Neutrophil (primary cell): ENCODE data around the gene CD6.

Source experiments
- H3K27ac ChIP-seq: fragments of 200-600 bp; sonication (generic); 2 replicates; pipeline ENCODE4 v1.5.1; 2016; ENCODE audit warnings: mild to moderate bottlenecking, moderate library complexity
- H3K27me3 ChIP-seq: fragments of 200-600 bp; sonication (generic); 2 replicates; pipeline ENCODE4 v1.6.0; 2016; ENCODE audit warnings: mild to moderate bottlenecking
- H3K36me3 ChIP-seq: fragments of 200-600 bp; sonication (generic); 2 replicates; pipeline ENCODE4 v1.5.1; 2017
- H3K4me1 ChIP-seq, 2 experiments: fragments of 200-600 bp in 1 of 2; sonication (generic) in 1 of 2; 1 replicate in 1 of 2; 2 replicates in 1 of 2; pipeline versions ENCODE4 v1.5.1 to v1.6.1; 2013 to 2016; ENCODE audit warnings: low read depth in 1 of 2, low read length in 1 of 2, mild to moderate bottlenecking in 1 of 2, moderate library complexity in 1 of 2; ENCODE audit not compliant: control insufficient read depth in 1 of 2, insufficient read depth in 1 of 2
- H3K4me3 ChIP-seq, 2 experiments: fragments of 200-600 bp in 1 of 2; sonication (generic) in 1 of 2; 1 replicate in 1 of 2; 2 replicates in 1 of 2; pipeline ENCODE4 v1.5.1; 2013 to 2016; ENCODE audit warnings: low read depth in 1 of 2, low read length in 1 of 2, mild to moderate bottlenecking in 1 of 2, moderate library complexity in 1 of 2
- H3K9me3 ChIP-seq: fragments of 200-600 bp; sonication (generic); 2 replicates; pipeline ENCODE4 v1.5.1; 2016
- TF ChIP-seq, protein P1 (sequence below): fragments of 200-600 bp; sonication (generic); IDR thresholded peaks from 2 replicates; pipeline ENCODE4 v1.5.1; 2016; ENCODE audit warnings: antibody characterized with exemption

The CD6 gene

GRCh38 chr11:61011950-61012736 is 40.7 kb downstream of the CD6 start:
- no peak overlapping the region for H3K4me3 ChIP-seq
- peaks cover 73% of the 10 kb centered on the region for H3K27me3 ChIP-seq
- H3K27ac ChIP-seq, result no peak overlapping the region
- no peaks in the 10 kb centered on the region for H3K36me3 ChIP-seq
- TF ChIP-seq, protein P1, sequence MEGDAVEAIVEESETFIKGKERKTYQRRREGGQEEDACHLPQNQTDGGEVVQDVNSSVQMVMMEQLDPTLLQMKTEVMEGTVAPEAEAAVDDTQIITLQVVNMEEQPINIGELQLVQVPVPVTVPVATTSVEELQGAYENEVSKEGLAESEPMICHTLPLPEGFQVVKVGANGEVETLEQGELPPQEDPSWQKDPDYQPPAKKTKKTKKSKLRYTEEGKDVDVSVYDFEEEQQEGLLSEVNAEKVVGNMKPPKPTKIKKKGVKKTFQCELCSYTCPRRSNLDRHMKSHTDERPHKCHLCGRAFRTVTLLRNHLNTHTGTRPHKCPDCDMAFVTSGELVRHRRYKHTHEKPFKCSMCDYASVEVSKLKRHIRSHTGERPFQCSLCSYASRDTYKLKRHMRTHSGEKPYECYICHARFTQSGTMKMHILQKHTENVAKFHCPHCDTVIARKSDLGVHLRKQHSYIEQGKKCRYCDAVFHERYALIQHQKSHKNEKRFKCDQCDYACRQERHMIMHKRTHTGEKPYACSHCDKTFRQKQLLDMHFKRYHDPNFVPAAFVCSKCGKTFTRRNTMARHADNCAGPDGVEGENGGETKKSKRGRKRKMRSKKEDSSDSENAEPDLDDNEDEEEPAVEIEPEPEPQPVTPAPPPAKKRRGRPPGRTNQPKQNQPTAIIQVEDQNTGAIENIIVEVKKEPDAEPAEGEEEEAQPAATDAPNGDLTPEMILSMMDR, result no peak
- H3K4me1 ChIP-seq, result no peaks in the 10 kb centered on the region
- no peaks in the 10 kb centered on the region for H3K9me3 ChIP-seq

DNA sequence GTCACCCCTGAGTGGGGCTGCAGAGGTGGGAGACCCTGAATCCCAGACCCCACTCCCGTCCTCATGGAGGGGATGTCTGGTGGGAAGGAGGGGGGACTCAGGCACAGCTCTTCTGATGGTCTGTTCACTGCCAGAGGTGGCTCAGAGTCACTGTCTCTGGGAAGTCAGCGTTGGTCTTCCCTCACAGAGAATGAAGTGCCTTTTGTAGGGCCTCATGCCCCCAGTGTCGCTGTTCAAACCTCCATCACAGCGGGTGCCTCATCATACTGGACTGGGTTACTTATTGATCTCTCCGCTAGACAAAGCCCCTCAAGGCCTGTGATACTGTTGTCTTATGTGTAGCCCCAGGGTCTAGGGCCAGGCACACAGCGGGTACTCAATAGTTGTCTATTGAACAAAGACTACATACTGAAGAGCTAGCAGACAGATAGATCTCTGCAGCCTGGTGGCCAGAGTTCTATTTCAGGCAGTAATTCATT is 41.3 kb downstream of the CD6 start:
- Histone ChIP-seq H3K4me3 (no peak overlapping the region), H3K36me3 (no peaks in the 10 kb centered on the region), H3K4me1 (no peaks in the 10 kb centered on the region)

DNA sequence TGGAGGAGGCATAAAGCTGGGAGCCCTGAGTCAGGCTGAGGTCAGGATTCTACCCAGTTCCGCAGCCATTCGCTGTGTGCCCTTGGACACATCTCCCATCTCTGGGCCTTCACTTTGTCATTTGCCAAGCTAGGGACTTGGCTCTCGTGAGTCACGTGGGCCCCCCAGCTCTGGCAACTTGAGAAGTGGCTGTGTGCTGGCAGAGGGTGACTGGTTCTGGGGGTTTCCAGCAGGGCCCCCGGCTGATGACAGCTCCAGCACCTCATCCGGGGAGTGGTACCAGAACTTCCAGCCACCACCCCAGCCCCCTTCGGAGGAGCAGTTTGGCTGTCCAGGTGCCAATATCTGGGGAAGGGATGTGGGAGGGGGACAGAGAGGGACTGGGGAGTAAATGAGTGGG is 46.6 kb downstream of the CD6 start:
- H3K27me3 ChIP-seq, result peaks cover 49% of the 10 kb centered on the region
- H3K36me3 ChIP-seq, result no peaks in the 10 kb centered on the region
- no peaks in the 10 kb centered on the region for H3K9me3 ChIP-seq
- no peaks in the 10 kb centered on the region for H3K4me1 ChIP-seq
- no peak overlapping the region for H3K4me3 ChIP-seq
- H3K27ac ChIP-seq, result no peak overlapping the region
- TF ChIP-seq, protein P1, result no peak

More for the DNA sequence above, 41.3 kb downstream of the CD6 start:
- TF ChIP-seq, protein P1, result no peak
- H3K27ac ChIP-seq, result no peak overlapping the region
- H3K27me3 ChIP-seq, result peaks cover 66% of the 10 kb centered on the region
- H3K9me3 ChIP-seq, result no peaks in the 10 kb centered on the region

GRCh38 chr11:61019037-61019831 is 47.8 kb downstream of the CD6 start:
- TF ChIP-seq, protein P1, result no peak
- Histone ChIP-seq H3K4me3 (no peak overlapping the region), H3K27me3 (peaks cover 46% of the 10 kb centered on the region), H3K27ac (no peak overlapping the region), H3K4me1 (no peaks in the 10 kb centered on the region), H3K36me3 (no peaks in the 10 kb centered on the region), H3K9me3 (no peaks in the 10 kb centered on the region)

GRCh38 chr11:61019832-61020405 is 48.4 kb downstream of the CD6 start:
- no peaks in the 10 kb centered on the region for H3K4me1 ChIP-seq

More at GRCh38 chr11:61019832-61020405, 48.4 kb downstream of the CD6 start:
- Histone ChIP-seq H3K36me3 (no peaks in the 10 kb centered on the region), H3K27ac (no peak overlapping the region), H3K9me3 (no peaks in the 10 kb centered on the region), H3K4me3 (no peak overlapping the region), H3K27me3 (peaks cover 51% of the 10 kb centered on the region)
- TF ChIP-seq, protein P1, result no peak
